ENCODE results near the gene SLC8B1. TPM values are rescaled to one million over a fixed set of nuclear protein-coding genes. Genes with fewer than 3 reads are reported as not detected.

The SLC8B1 gene
- total RNA-seq, 6 experiments from 2014 or later: 5.8 to 6.7 (median 6.3) TPM

GRCh38 chr12:113351089-113351488, 16.2 kb upstream of the SLC8B1 start:
- no peak for DNase-seq
- Mint-ChIP-seq H3K4me1 (ENCODE audit: low read depth) (no peaks in the 10 kb centered on the region), H3K27me3 (ENCODE audit: insufficient read depth) (peaks cover 9% of the 10 kb centered on the region), H3K4me3 (no peak overlapping the region), H3K9me3 (no peaks in the 10 kb centered on the region), H3K27ac (no peak overlapping the region), H3K36me3 (ENCODE audit: low read depth) (no peaks in the 10 kb centered on the region)
- TF ChIP-seq CTCF (IDR thresholded peaks at IDR 0.05): no peak

GRCh38 chr12:113348849-113349536, 14.1 kb upstream of the SLC8B1 start:
- no peaks in the 10 kb centered on the region for H3K9me3 Mint-ChIP-seq
- peaks cover 12% of the 10 kb centered on the region for H3K27me3 Mint-ChIP-seq (ENCODE audit: insufficient read depth)
- TF ChIP-seq CTCF (IDR thresholded peaks at IDR 0.05): no peak

GRCh38 chr12:113347892-113348291, 13.0 kb upstream of the SLC8B1 start:
- Mint-ChIP-seq H3K4me3 (no peak overlapping the region), H3K27ac (no peak overlapping the region), H3K36me3 (ENCODE audit: low read depth) (no peaks in the 10 kb centered on the region), H3K4me1 (ENCODE audit: low read depth) (no peaks in the 10 kb centered on the region), H3K9me3 (no peaks in the 10 kb centered on the region), H3K27me3 (ENCODE audit: insufficient read depth) (peaks cover 9% of the 10 kb centered on the region)
- TF ChIP-seq CTCF (IDR thresholded peaks at IDR 0.05): no peak
- no peak for DNase-seq

More at GRCh38 chr12:113348849-113349536, 14.1 kb upstream of the SLC8B1 start:
- H3K27ac Mint-ChIP-seq: no peak overlapping the region
- no peak for DNase-seq
- H3K4me3 Mint-ChIP-seq: no peak overlapping the region
- H3K4me1 Mint-ChIP-seq (ENCODE audit: low read depth): no peaks in the 10 kb centered on the region
- no peaks in the 10 kb centered on the region for H3K36me3 Mint-ChIP-seq (ENCODE audit: low read depth)

GRCh38 chr12:113347107-113347506, 12.2 kb upstream of the SLC8B1 start:
- H3K4me1 Mint-ChIP-seq (ENCODE audit: low read depth): no peaks in the 10 kb centered on the region
- H3K4me3 Mint-ChIP-seq: no peak overlapping the region

GRCh38 chr12:113346353-113346752, 11.4 kb upstream of the SLC8B1 start:
- Mint-ChIP-seq H3K4me3 (no peak overlapping the region), H3K4me1 (ENCODE audit: low read depth) (no peaks in the 10 kb centered on the region), H3K9me3 (no peaks in the 10 kb centered on the region), H3K27me3 (ENCODE audit: insufficient read depth) (peaks cover 5% of the 10 kb centered on the region), H3K36me3 (ENCODE audit: low read depth) (no peaks in the 10 kb centered on the region), H3K27ac (no peak overlapping the region)
- DNase-seq: no peak
- no peak for TF ChIP-seq CTCF (IDR thresholded peaks at IDR 0.05)

More at GRCh38 chr12:113347107-113347506, 12.2 kb upstream of the SLC8B1 start:
- Mint-ChIP-seq H3K27ac (no peak overlapping the region), H3K36me3 (ENCODE audit: low read depth) (no peaks in the 10 kb centered on the region), H3K9me3 (no peaks in the 10 kb centered on the region), H3K27me3 (ENCODE audit: insufficient read depth) (peaks cover 3% of the 10 kb centered on the region)
- TF ChIP-seq CTCF (IDR thresholded peaks at IDR 0.05): no peak
- DNase-seq: no peak
